Stimulated activated CD8-positive, alpha-beta memory T cell treated with anti-CD3 and anti-CD28 coated beads, Interleukin-7, amount 100 ng/mL, for 1 hour (primary cell): ENCODE data around the gene MAMDC2.

Experiments
- DNase-seq, 2 donors: peaks; one replicate each; pipeline ENCODE4 v3.0.0-alpha.2; 2020; ENCODE audit warnings: low read depth in 2 of 2

MAMDC2 gene

DNA sequence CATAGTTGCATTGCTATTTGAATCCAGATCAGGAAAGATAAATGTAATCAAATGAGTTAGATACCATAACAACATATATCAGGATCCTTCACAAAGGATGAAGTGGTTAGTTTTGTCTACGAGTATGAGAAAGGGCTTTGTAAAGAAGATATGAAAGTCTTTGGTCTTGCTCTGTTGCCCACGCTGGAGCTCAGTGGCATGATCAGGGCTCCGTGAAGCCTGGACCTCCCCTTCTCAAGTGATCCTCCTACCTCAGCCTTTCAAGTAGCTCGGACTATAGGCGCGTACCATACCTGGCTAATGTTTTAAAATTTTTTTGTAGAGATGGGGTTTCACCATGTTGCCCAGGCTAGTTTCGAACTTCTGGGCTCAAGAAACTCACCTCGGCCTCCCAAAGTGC, 217.0 kb downstream of the MAMDC2 start:
- DNase-seq = no peak

DNA sequence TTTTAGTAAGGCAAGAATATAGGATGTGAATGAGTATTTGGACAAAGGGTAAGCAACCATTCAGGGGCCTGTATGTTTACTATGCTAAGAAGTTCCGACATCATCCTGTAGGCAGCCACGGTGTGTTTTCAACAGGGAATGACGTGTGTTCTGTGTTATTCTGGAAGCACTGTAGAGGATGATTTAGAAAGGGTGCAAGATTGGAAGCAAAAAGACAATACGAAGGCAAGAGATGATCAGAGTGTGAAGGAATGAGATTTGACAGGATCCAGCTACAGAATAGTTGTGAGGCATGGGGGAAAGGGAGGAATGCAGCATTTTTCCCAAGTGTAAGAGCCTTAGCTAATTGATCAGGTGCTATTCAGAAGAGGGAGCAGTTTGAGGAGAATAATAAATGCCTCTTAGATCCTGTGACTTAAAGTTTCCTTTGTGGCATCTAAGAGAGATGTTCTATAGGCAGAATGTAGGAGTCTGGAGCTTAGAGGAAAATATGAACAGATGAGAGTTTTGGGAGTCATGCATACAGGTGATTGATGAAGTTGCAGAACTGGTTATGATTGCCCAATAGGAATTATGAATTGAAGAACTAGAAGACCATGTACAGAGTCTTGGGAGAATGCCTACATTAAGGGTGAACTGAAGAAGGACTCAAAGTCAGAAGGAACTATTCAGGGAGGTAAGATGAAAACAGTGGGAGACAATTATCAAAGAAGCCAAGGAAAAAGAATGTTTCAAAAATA, 217.7 kb downstream of the MAMDC2 start:
- DNase-seq = no peak

DNA sequence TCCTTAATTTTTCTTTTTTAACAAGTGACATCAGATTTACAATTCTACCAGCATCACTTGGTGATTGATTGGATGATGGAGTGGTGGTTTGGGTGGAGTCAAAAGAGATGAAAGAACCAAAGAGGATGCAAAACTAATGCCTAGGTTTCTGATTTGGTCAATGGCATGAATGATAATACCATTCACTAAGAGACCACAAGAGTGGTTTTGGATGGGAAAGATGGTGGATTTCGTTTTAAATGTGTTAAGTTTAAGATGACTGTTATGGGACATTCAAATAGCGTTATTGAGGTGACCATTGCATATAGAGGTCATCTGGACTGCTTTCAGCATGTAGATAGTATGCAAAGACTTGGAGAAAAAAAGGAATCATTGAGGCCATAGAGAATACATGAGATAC, 218.7 kb downstream of the MAMDC2 start:
- DNase-seq = no peak

DNA sequence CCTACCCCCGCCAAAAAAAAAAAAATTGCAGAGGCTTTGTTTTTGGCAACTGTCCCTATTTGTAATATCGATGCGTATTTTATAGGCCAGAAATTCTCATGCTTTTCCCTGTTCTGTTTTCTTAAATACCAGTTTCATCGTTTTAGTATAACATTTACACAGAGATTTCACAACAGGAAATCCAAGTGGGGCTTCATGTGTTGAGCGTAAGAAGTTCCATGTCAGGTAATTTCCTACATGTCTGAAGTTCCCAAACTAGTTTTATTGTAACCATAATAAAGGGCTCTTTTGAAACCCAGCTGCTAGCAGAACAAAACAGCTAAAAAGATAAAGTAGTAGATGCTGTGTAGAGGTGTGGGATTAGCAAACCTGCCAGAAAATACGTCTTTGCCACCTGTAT, 219.3 kb downstream of the MAMDC2 start:
- no peak for DNase-seq

DNA sequence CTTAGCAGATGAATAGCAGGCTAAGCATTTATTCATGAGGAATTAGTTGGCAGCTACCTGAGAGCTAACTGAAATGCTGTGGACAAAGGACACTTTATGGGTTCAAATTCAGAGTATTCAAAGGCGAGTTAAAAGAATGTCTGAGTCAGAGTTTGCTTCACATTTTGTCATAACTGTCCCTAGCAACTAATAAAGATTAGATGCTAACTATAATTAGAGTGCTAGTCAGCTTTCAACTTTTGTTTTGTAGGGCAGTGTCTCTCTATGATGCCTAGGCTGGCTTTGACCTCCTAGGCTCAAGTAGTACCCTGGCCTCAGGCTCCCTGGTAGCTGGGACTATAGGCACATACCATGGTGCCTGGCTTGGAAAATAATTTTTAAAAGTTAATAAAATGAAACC, 219.8 kb downstream of the MAMDC2 start:
- DNase-seq = no peak
